ENCODE measurements around the gene OR5F1.

Gene OR5F1

DNA sequence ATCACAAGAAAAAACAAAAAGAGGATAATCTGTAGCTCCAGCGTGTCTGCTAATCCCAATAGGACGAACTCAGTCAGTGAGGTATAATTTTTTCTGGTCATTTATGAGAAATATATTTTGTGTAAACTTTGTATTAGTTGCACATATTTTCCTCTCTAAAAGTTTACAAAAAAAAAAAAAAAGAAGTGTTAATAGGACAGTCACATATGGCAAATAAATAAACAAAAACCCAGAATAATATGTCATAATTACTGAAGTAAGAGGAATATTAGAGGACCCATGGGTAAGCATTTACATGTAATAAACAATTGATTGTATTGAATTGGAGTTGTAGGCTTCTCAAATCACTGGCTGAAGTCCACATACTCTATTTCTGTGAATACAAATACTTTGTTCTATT, at the start of gene OR5F1:
Gene OR5F1 (minus strand): TSS at position 101 of the 400 bp plus-strand sequence. CDS start 0 bp downstream, at position 101.
- no peak for DNase-seq

DNA sequence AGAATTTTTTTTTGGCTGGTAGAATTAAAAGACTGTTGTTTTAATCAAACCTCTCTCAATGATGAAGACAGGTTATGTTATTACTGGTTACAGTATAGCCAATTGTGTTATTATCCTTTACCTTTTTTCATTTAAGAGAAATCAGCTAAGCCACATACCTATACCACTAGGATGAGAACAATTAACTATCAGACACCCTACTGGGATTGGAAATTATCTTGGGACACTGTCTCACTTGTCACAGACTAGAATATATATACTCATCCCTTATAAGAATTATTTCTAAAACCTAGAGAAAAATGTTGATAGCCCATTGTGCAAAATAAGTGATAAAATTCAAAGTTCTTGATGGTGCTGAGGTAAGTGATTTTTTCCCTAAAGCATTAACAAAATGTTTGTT, 32.9 kb upstream of the OR5F1 start, which contains the start of gene OR5AS1:
Gene OR5AS1 (plus strand): TSS at position 301 of the 400 bp plus-strand sequence. CDS start 2,765 bp downstream, outside the sequence.
- DNase-seq = no peak

- DNase-seq = no peak
Measured at GRCh38 chr11:56013805-56014204, 19.4 kb upstream of the OR5F1 start.

DNA sequence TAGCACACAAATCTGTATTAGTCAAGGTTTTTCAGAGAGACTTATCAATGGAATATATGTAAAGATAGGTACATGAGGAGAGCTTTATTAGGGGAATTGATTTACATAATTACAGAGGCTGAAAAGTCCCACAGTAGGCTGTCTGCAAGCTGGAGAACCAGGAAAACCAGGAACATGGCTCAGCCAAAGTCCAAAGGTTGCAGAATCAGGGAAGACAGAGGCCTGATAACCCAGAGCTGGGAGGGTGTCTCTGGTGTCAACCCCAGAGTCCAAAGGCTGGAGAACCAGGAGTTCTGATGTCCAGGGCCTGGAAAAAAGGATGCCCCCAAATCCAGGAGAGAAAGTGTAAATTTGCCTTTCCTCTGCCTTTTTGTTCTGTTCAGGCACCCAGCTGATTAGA, 16.3 kb upstream of the OR5F1 start:
- no peak for DNase-seq

GRCh38 chr11:55970935-55971334, 23.5 kb downstream of the OR5F1 start:
- DNase-seq = no peak

DNA sequence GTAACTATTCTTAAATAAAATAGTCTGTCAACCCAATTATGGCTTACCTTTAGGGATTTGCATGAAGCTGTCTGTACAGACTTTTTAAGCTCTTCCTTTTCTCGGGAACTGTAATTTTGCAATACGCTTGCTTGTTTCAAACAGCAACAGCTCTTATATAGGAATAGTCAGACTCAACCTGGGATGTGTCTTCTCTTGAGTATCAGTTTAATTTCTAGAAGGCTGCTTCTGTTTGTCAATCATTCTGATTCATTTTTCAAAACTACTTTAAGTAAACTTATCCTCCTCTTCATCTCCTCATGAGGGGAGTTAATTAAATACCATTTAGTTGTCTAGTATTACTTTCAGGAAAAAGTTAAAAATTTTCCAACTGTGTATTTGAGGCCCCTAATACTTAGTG, 24.6 kb downstream of the OR5F1 start, which contains the start of gene OR10AG1:
Gene OR10AG1 (minus strand): TSS at position 101 of the 400 bp plus-strand sequence. CDS start 38 bp downstream, at position 63.
- DNase-seq = no peak

DNA sequence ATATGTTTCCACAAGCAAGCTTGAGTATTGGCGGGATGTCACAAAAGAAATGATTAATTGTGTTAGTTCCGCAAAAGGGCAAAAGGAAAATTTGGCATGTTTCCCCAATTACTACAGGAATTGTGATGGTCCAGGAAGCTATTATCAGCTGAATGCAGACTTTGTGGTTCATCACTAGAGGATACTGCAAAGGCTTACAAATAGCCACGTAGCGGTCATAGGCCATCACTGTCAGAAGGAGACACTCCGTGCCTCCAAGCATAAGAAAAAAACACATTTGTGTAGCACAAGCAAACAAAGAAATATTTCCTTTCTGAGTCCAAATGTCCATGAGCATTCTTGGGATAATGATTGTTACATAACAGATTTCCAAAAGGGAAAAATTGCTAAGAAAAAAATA, 26.5 kb downstream of the OR5F1 start:
- no peak for DNase-seq

DNA sequence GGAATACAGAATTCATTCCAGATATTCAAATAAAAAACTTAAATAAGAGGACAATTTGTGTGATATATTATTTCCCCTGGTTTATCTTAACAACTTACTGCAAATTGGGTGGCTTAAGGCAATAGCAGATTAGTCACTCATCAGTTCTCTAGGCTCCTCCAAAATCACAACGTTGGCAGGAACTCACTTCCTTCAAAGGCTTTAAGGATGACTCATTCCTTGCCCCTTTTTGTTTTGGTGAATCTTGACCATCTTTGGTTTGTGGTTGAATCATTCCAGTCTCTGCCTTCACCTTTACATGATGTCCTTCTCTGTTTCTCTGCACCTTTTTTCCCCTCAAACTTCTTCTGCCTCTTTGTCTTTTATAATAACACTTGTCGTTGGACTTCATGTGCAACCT, 28.0 kb downstream of the OR5F1 start:
- DNase-seq = no peak

- no peak for DNase-seq
Measured at GRCh38 chr11:55956521-55956920, 37.9 kb downstream of the OR5F1 start.

GRCh38 chr11:55949330-55949729, 45.1 kb downstream of the OR5F1 start:
- no peak for DNase-seq

Measured in hypothalamus (tissue), 51 donors.